HCT116 (cell line): ENCODE results near the gene ATP5F1E. TPM values are rescaled to one million over a fixed set of nuclear protein-coding genes. Genes with fewer than 3 reads are reported as not detected.

Experiments used
- ATAC-seq: fragments of 200-7000 bp; cut with Tn5 transposase; 2 replicates; pipeline ENCODE4 v1.9.1; 2020; ENCODE audit warnings: mild to moderate bottlenecking, moderate library complexity
- BruUV-seq: library from RNA; stranded (reverse); fragments of 400-500 nt; replicated peaks from 2 replicates; lab custom pipeline; 2021; lab: Mats Ljungman, UMichigan
- CTCF ChIA-PET: fragments of 300-600 bp; sonication (Branson Sonifier 250); formaldehyde crosslinking; loops from one replicate; lab custom pipeline; 2021; ENCODE audit warnings: antibody characterized with exemption; lab: Charles Lee
- POLR2A ChIA-PET: fragments of 300-600, 350-600 bp; sonication (Branson Sonifier 250); formaldehyde crosslinking; loops from one replicate; lab custom pipeline; 2021; ENCODE audit warnings: antibody characterized with exemption; lab: Charles Lee
- RAD21 ChIA-PET, 2 experiments: fragments of 300-600 bp; sonication (Branson Sonifier 250); formaldehyde crosslinking; loops; one replicate each; lab custom pipeline; 2023; ENCODE audit warnings: low total read pairs in 2 of 2; ENCODE audit not compliant: uncharacterized antibody in 2 of 2, unreplicated experiment in 2 of 2, low non-redundant PET in 1 of 2; lab: Charles Lee
- DNase-seq: peaks from one replicate; pipeline ENCODE4 v3.0.0-alpha.2; 2010; ENCODE audit warnings: low read depth, low spot score
- H2AFZ ChIP-seq: fragments of 200-600 bp; shearing (Covaris generic), sonication (generic); 2 replicates; pipeline ENCODE4 v1.6.1; 2017; ENCODE audit warnings: low read depth, mixed run types, mixed read lengths, antibody characterized with exemption, low read length; ENCODE audit not compliant: poor library complexity, severe bottlenecking
- H3K27ac ChIP-seq: 2 replicates; pipeline ENCODE4 v1.5.1; 2012; ENCODE audit warnings: low read depth, low read length
- H3K27me3 ChIP-seq: fragments of 200-600 bp; sonication (generic); 2 replicates; pipeline ENCODE4 v1.6.1; 2016; ENCODE audit warnings: mixed run types, low read length, mixed read lengths; ENCODE audit not compliant: insufficient read depth
- H3K36me3 ChIP-seq, 2 experiments: fragments of 200-500 bp in 1 of 2; fragments of 200-600 bp in 1 of 2; sonication (Bioruptor generic) in 1 of 2; sonication (generic) in 1 of 2; 2 replicates each; pipeline versions ENCODE4 v1.5.1 to v1.6.1; 2014 to 2016; ENCODE audit warnings: low read length in 2 of 2, inconsistent platforms in 1 of 2, mixed read lengths in 1 of 2, mixed run types in 1 of 2; ENCODE audit not compliant: insufficient read depth in 2 of 2, control insufficient read depth in 1 of 2
- H3K4me1 ChIP-seq, 2 experiments: fragments of 200-600 bp in 1 of 2; sonication (generic) in 1 of 2; 2 replicates each; pipeline versions ENCODE4 v1.5.1 to v1.6.1; 2012 to 2017; ENCODE audit warnings: low read length in 2 of 2, inconsistent platforms in 1 of 2, mild to moderate bottlenecking in 1 of 2, mixed read lengths in 1 of 2, mixed run types in 1 of 2, moderate library complexity in 1 of 2; ENCODE audit not compliant: insufficient read depth in 2 of 2, control insufficient read depth in 1 of 2
- H3K4me2 ChIP-seq: fragments of 200-600 bp; sonication (generic); 2 replicates; pipeline ENCODE4 v1.6.1; 2017; ENCODE audit warnings: mixed run types, low read length, mixed read lengths
- H3K4me3 ChIP-seq, 2 experiments: fragments of 200-600 bp in 1 of 2; sonication (generic) in 1 of 2; replicated peaks in 1 of 2; 2 replicates each; pipeline ENCODE4 v1.5.1; 2011 to 2016; ENCODE audit warnings: low read length in 2 of 2, control low read depth in 1 of 2, low read depth in 1 of 2, mild to moderate bottlenecking in 1 of 2, mixed read lengths in 1 of 2, mixed run types in 1 of 2
- H3K79me2 ChIP-seq: fragments of 200-600 bp; sonication (generic); 2 replicates; pipeline ENCODE4 v1.6.1; 2017; ENCODE audit warnings: mild to moderate bottlenecking, mixed run types, low read length, moderate library complexity, mixed read lengths; ENCODE audit not compliant: insufficient read depth
- H3K9ac ChIP-seq: fragments of 200-600 bp; sonication (generic); 2 replicates; pipeline ENCODE4 v1.6.1; 2016; ENCODE audit warnings: low read length, mixed read lengths
- H3K9me2 ChIP-seq: fragments of 200-600 bp; sonication (generic), shearing (Covaris generic); 2 replicates; pipeline ENCODE4 v1.6.1; 2017; ENCODE audit warnings: mixed run types, mild to moderate bottlenecking, moderate library complexity; ENCODE audit not compliant: insufficient read depth
- H3K9me3 ChIP-seq, 2 experiments: fragments of 200-500 bp in 1 of 2; fragments of 200-600 bp in 1 of 2; sonication (Bioruptor generic) in 1 of 2; sonication (generic) in 1 of 2; 2 replicates each; pipeline ENCODE4 v1.6.1; 2014 to 2017; ENCODE audit warnings: low read length in 2 of 2, mixed read lengths in 2 of 2, inconsistent platforms in 1 of 2, low read depth in 1 of 2, mild to moderate bottlenecking in 1 of 2, mixed run types in 1 of 2, moderate library complexity in 1 of 2; ENCODE audit not compliant: control insufficient read depth in 1 of 2, insufficient read depth in 1 of 2
- H4K20me1 ChIP-seq: fragments of 200-600 bp; sonication (generic), shearing (Covaris generic); 2 replicates; pipeline ENCODE4 v1.6.1; 2017; ENCODE audit warnings: mixed run types, mild to moderate bottlenecking, moderate library complexity; ENCODE audit not compliant: insufficient read depth
- CEBPB ChIP-seq: IDR thresholded peaks from 2 replicates; pipeline ENCODE4 v1.6.1; 2012; ENCODE audit warnings: low read depth
- ELF1 ChIP-seq: IDR thresholded peaks from 2 replicates; pipeline ENCODE4 v1.6.1; 2012; ENCODE audit warnings: low read depth, borderline replicate concordance
- EZH2 ChIP-seq: fragments of 200-600 bp; sonication (generic); IDR thresholded peaks from 2 replicates; pipeline ENCODE4 v1.6.1; 2017; ENCODE audit warnings: antibody characterized with exemption, mixed run types
- EZH2phosphoT487 ChIP-seq: fragments of 200-600 bp; IDR thresholded peaks from 2 replicates; pipeline ENCODE4 v1.6.1; 2018; ENCODE audit warnings: antibody characterized with exemption, borderline replicate concordance
- FOSL1 ChIP-seq: IDR thresholded peaks from 2 replicates; pipeline ENCODE4 v1.6.1; 2012; ENCODE audit warnings: low read depth
- JUND ChIP-seq: IDR thresholded peaks from 2 replicates; pipeline ENCODE4 v1.6.1; 2012
- POLR2A ChIP-seq: IDR thresholded peaks from 2 replicates; pipeline ENCODE4 v1.7.0; 2011; ENCODE audit warnings: borderline replicate concordance; ENCODE audit not compliant: insufficient read depth, insufficient read length; ENCODE audit errors: extremely low read depth
- RAD21 ChIP-seq: IDR thresholded peaks from 2 replicates; pipeline ENCODE4 v1.6.1; 2012; ENCODE audit warnings: low read depth, mild to moderate bottlenecking
- REST ChIP-seq: IDR thresholded peaks from 2 replicates; pipeline ENCODE4 v1.6.1; 2012; ENCODE audit warnings: low read depth
- SP1 ChIP-seq: IDR thresholded peaks from 2 replicates; pipeline ENCODE4 v1.6.1; 2012; ENCODE audit warnings: low read depth
- SRF ChIP-seq: IDR thresholded peaks from 2 replicates; pipeline ENCODE4 v1.6.1; 2012; ENCODE audit warnings: low read depth
- TCF7L2 ChIP-seq: IDR thresholded peaks from 2 replicates; pipeline ENCODE4 v1.7.0; 2011; ENCODE audit warnings: borderline replicate concordance, inconsistent platforms; ENCODE audit not compliant: insufficient read depth, insufficient read length; ENCODE audit errors: extremely low read depth
- YY1 ChIP-seq: IDR thresholded peaks from 2 replicates; pipeline ENCODE4 v1.6.1; 2011; ENCODE audit warnings: low read length, low read depth, moderate library complexity, mild to moderate bottlenecking; ENCODE audit not compliant: insufficient replicate concordance; ENCODE audit errors: extremely low read depth
- ZBTB33 ChIP-seq: IDR thresholded peaks from 2 replicates; pipeline ENCODE4 v1.6.1; 2011; ENCODE audit warnings: mild to moderate bottlenecking, low read length, moderate library complexity; ENCODE audit not compliant: insufficient replicate concordance; ENCODE audit errors: extremely low read depth
- ZFX ChIP-seq: fragments of 450-650 bp; IDR thresholded peaks from 2 replicates; pipeline ENCODE4 v1.6.1; 2017
- intact Hi-C: fragments of 100-400 bp; cut with micrococcal nuclease; formaldehyde crosslinking; loops from 2 replicates; pipeline ENCODE4 v1.10.0; 2022
- total RNA-seq: library from RNA; stranded (reverse); gene quantifications from one replicate; pipeline ENCODE4 v1.2.1, GENCODE V29; 2021; ENCODE audit not compliant: unreplicated experiment
- TF ChIP-seq, protein P1 (sequence below): IDR thresholded peaks from 2 replicates; pipeline ENCODE4 v1.6.1; 2012

The ATP5F1E gene
- total RNA-seq, 1 experiment from 2014 or later = 72.8 TPM

DNA sequence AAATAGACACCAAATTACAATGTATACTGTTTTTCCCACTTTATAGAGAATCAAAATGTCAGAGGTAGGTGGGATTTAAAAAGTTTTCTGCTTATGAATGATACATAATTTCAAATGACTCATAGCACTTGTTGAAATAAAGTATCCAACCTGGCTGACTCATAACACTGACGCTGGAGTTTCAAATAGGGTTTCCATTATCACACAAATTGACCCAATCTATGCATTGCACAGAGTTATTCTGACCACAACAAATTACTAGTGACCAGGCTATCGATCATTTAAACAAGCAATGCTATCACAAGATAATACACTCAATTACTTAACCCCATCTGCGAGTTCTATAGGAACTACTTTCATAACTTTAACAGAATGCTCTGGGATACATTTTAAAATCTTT, 42.3 kb upstream of the ATP5F1E start:
- no peaks in the 10 kb centered on the region for H3K9me2 ChIP-seq
- DNase-seq (no peak), ATAC-seq (no peak)
- H3K27ac ChIP-seq = no peak overlapping the region
- no peaks in the 10 kb centered on the region for H3K36me3 ChIP-seq
- ChIA-PET POLR2A (no interaction called here), CTCF (interaction anchor here (1.3 kb wide), 1 partner anchor 13 kb away, joined by 5 read pairs; no protein-coding TSS in a partner anchor), RAD21 (no interaction called here)
- no peaks in the 10 kb centered on the region for H3K9me3 ChIP-seq
- H4K20me1 ChIP-seq = no peaks in the 10 kb centered on the region
- H2AFZ ChIP-seq = peak overlapping the region; percentile 46
- H3K79me2 ChIP-seq = no peaks in the 10 kb centered on the region
- peak overlapping the region; percentile 25; the same call in 1 of the 2 replicates for H3K4me2 ChIP-seq
- H3K4me3 ChIP-seq = no peak overlapping the region
- peaks cover 0 to 8% of the 10 kb centered on the region in 2 experiments; a peak in 1 of 4 replicates for H3K4me1 ChIP-seq
- intact Hi-C loops = no loop called here
- no TSS peak for BruUV-seq
- H3K27me3 ChIP-seq = peaks cover 50% of the 10 kb centered on the region
- TF ChIP-seq FOSL1 (peak; percentile 42), YY1 (no peak)
- TF ChIP-seq, all 23 proteins: peak for 1
- no peak overlapping the region for H3K9ac ChIP-seq

DNA sequence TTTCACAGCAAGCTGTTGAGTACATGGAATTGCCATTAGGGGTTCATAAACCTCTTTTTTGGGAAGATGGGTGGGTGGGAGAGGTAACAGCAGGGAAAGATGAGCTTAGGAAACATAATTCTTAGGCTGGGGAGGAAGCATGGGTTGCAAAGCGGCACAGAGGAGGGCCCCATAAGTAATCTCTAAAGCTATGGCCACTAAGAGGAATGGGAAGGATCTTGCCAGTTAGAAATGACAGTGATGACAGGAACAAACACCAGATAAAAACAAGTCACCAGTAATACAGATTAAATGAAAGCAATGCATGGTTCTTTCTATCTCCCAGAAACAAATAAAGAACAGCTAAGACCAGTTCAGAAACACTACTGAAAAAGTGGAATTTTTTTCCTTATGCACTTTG, 41.4 kb upstream of the ATP5F1E start:
- ATAC-seq (no peak), DNase-seq (no peak)
- Histone ChIP-seq H2AFZ (no peak overlapping the region), H3K4me1 (peaks cover 0 to 8% of the 10 kb centered on the region in 2 experiments; a peak in 1 of 4 replicates), H3K9ac (no peak overlapping the region), H3K79me2 (no peaks in the 10 kb centered on the region), H3K4me2 (no peak overlapping the region), H3K9me2 (no peaks in the 10 kb centered on the region), H3K36me3 (no peaks in the 10 kb centered on the region), H3K9me3 (no peaks in the 10 kb centered on the region), H3K4me3 (no peak overlapping the region), H3K27me3 (peaks cover 50% of the 10 kb centered on the region), H3K27ac (no peak overlapping the region), H4K20me1 (no peaks in the 10 kb centered on the region)
- BruUV-seq = no TSS peak
- RAD21 ChIA-PET = no interaction called here
- POLR2A ChIA-PET = no interaction called here
- CTCF ChIA-PET = interaction anchor here (1.5 kb wide), 1 partner anchor 9 kb away, joined by 3 read pairs; no protein-coding TSS in a partner anchor
- intact Hi-C loops = no loop called here
- TF ChIP-seq TCF7L2 (no peak), JUND (no peak), ELF1 (no peak), POLR2A (no peak), EZH2 (no peak), CEBPB (no peak), FOSL1 (no peak), SP1 (no peak), RAD21 (no peak), ZFX (no peak), REST (no peak), SRF (no peak), EZH2phosphoT487 (no peak), ZBTB33 (no peak)
- TF ChIP-seq, protein P1, sequence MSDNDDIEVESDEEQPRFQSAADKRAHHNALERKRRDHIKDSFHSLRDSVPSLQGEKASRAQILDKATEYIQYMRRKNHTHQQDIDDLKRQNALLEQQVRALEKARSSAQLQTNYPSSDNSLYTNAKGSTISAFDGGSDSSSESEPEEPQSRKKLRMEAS = no peak
